Activated B cell treated with CpG ODN at 0.5 μM for 24 hours (primary cell): Measurements from ENCODE around the gene M6PR. TPM values are rescaled to one million over a fixed set of nuclear protein-coding genes. Genes with fewer than 3 reads are reported as not detected.

Experiments used
- ATAC-seq: fragments of 200-7000 bp; cut with Tn5 transposase; one replicate; pipeline ENCODE4 v1.10.0; 2021; ENCODE audit warnings: low read depth, mild to moderate bottlenecking, moderate library complexity
- CTCF ChIA-PET: fragments of 350-600 bp; sonication (Branson Sonifier 250); formaldehyde crosslinking; loops from one replicate; lab custom pipeline; 2021; ENCODE audit warnings: antibody characterized with exemption; lab: Charles Lee
- POLR2A ChIA-PET: fragments of 350-600 bp; sonication (Branson Sonifier 250); formaldehyde crosslinking; loops from one replicate; lab custom pipeline; 2021; ENCODE audit warnings: antibody characterized with exemption; lab: Charles Lee
- DNase-seq: peaks from one replicate; pipeline ENCODE4 v3.0.0; 2022
- H3K27ac Mint-ChIP-seq: one replicate; pipeline ENCODE4 v1.8.0; 2020; ENCODE audit warnings: mixed read lengths
- H3K27me3 Mint-ChIP-seq: one replicate; pipeline ENCODE4 v1.8.0; 2021; ENCODE audit warnings: mixed read lengths
- H3K36me3 Mint-ChIP-seq: one replicate; pipeline ENCODE4 v1.8.0; 2021; ENCODE audit warnings: low read depth, mixed read lengths
- H3K4me1 Mint-ChIP-seq: one replicate; pipeline ENCODE4 v1.8.0; 2021; ENCODE audit warnings: mixed read lengths
- H3K4me3 Mint-ChIP-seq: one replicate; pipeline ENCODE4 v1.8.0; 2020; ENCODE audit warnings: mild to moderate bottlenecking, mixed read lengths
- H3K9me3 Mint-ChIP-seq: one replicate; pipeline ENCODE4 v1.8.0; 2020; ENCODE audit warnings: mixed read lengths
- intact Hi-C: fragments of 100-400 bp; cut with micrococcal nuclease; formaldehyde crosslinking; loops from one replicate; pipeline ENCODE4 v1.15.1; 2024
- total RNA-seq: library from RNA; stranded (reverse); gene quantifications from 2 replicates; pipeline ENCODE4 v1.2.3, GENCODE V29; 2022
- TF ChIP-seq, protein P1 (sequence below): fragments of 200-600 bp; IDR thresholded peaks from one replicate; pipeline ENCODE4 v1.8.0; 2022; ENCODE audit warnings: antibody characterized with exemption, mild to moderate bottlenecking

The M6PR gene
- total RNA-seq, 1 donor from 2014 or later: 229 TPM

DNA sequence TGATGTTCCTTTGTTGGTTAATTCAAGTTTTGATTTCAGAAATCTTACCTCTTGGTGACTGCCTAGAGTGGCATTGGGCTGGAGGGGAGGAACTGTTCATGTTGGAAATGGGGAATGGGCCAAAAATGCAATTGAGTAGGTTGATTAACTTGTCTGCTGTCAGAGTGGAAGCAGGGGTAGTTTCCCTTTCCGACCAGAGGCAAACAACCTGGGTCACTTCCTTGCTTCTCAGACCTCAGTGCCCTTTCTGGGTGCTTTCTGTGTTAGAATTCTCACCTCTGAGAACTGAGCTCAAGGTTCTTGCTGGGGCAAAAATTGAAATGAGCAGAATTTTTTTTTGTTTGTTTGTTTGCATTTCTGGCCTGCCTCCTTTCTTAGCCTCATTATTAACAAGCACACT, 2.3 kb upstream of the M6PR start:
- TF ChIP-seq, protein P1, sequence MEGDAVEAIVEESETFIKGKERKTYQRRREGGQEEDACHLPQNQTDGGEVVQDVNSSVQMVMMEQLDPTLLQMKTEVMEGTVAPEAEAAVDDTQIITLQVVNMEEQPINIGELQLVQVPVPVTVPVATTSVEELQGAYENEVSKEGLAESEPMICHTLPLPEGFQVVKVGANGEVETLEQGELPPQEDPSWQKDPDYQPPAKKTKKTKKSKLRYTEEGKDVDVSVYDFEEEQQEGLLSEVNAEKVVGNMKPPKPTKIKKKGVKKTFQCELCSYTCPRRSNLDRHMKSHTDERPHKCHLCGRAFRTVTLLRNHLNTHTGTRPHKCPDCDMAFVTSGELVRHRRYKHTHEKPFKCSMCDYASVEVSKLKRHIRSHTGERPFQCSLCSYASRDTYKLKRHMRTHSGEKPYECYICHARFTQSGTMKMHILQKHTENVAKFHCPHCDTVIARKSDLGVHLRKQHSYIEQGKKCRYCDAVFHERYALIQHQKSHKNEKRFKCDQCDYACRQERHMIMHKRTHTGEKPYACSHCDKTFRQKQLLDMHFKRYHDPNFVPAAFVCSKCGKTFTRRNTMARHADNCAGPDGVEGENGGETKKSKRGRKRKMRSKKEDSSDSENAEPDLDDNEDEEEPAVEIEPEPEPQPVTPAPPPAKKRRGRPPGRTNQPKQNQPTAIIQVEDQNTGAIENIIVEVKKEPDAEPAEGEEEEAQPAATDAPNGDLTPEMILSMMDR: no peak
- CTCF ChIA-PET: interaction anchor here (1.2 to 3.1 kb wide), 4 partner anchors 9 to 86 kb away, joined by 3 to 20 read pairs (median 5); no protein-coding TSS in a partner anchor
- H3K27me3 Mint-ChIP-seq: no peaks in the 10 kb centered on the region
- ATAC-seq (no peak), DNase-seq (no peak)
- H3K36me3 Mint-ChIP-seq: peaks cover 23% of the 10 kb centered on the region
- POLR2A ChIA-PET: no interaction called here
- no peaks in the 10 kb centered on the region for H3K9me3 Mint-ChIP-seq
- intact Hi-C loops: no loop called here
- H3K27ac Mint-ChIP-seq: peak overlapping the region; percentile 30
- H3K4me1 Mint-ChIP-seq: peaks cover 41% of the 10 kb centered on the region
- peak overlapping the region; percentile 48 for H3K4me3 Mint-ChIP-seq

DNA sequence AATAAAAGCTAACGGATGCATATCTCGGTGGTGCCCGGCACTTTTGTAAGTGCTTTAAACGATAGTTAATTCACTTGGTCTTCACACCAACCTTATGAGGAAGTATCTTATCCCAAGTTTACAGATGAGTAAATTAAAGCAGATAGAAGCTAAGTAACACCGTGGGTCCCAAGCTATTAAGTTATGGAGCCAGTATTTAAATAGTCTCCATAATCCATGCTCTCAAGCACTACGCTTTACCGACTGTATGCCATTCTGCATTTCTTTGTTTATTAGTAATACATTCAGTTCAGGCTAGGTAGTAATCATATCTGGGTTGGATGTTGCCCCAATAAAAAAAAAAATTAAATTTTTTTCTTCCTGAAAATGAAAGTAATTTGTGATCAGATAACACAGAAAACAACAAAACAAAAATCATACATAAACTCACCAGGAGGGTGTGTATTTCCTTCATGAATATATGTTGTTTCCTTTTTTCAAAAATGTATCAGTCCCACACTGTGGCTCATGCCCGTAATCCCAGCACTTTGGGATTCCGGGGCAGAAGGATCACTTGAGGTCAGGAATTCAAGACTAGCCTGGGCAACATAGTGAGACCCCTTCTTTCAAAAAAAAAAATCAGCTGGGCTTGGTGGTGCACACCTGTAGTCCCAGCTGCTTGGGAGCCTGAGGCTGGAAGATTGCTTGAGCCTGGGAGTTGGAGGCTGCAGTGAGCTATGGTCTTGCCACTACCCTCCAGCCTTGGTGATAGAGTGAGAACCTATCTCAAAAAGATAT, 1.4 kb upstream of the M6PR start:
- peak overlapping the region; percentile 95 for H3K27ac Mint-ChIP-seq
- ChIA-PET POLR2A (interaction anchor here (0.7 kb wide), 1 partner anchor 303 kb away, joined by 4 read pairs; no protein-coding TSS in a partner anchor), CTCF (interaction anchor here (1.2 to 3.1 kb wide), 5 partner anchors 9 to 98 kb away, joined by 3 to 20 read pairs (median 6); no protein-coding TSS in a partner anchor)
- intact Hi-C loops: loop anchor here (1.0 kb wide), 1 partner anchor 88 kb away; no protein-coding TSS in a partner anchor
- no peaks in the 10 kb centered on the region for H3K27me3 Mint-ChIP-seq
- H3K36me3 Mint-ChIP-seq: peaks cover 30% of the 10 kb centered on the region
- ATAC-seq (no peak), DNase-seq (no peak)
- TF ChIP-seq, protein P1: no peak
- peak overlapping the region; percentile 99 for H3K4me3 Mint-ChIP-seq
- peaks cover 49% of the 10 kb centered on the region for H3K4me1 Mint-ChIP-seq
- H3K9me3 Mint-ChIP-seq: no peaks in the 10 kb centered on the region

DNA sequence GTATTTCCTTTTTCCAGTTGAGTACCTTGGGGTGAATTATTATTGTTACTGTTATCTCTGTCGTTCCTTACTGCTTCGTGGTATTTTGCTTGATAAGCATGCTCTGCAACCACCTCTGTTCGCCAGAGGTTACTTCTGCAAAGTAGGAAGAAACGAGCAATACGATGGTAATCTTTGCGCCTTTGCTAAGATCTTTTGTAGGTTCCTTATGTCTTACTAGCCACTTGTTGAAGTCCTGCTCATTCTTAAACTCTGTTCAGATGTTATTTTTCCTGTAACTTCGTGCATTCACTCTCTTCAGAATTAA, 729 bp upstream of the M6PR start:
- Mint-ChIP-seq H3K27ac (peak overlapping the region; percentile 95), H3K36me3 (peaks cover 36% of the 10 kb centered on the region), H3K9me3 (no peaks in the 10 kb centered on the region), H3K4me1 (peaks cover 50% of the 10 kb centered on the region), H3K27me3 (no peaks in the 10 kb centered on the region), H3K4me3 (peak overlapping the region; percentile 99)
- TF ChIP-seq, protein P1: no peak
- ATAC-seq (peak; percentile 20), DNase-seq (no peak)
- CTCF ChIA-PET: interaction anchor here (1.0 to 3.1 kb wide), 6 partner anchors 34 to 99 kb away, joined by 3 to 20 read pairs (median 6); partner anchors contain the start of gene PHC1
- POLR2A ChIA-PET: interaction anchor here (0.6 to 1.9 kb wide), 10 partner anchors 8 to 1263 kb away, joined by 3 to 8 read pairs (median 6); partner anchors contain the start of genes PHC1 and RIMKLB
- intact Hi-C loops: loop anchor here (1.0 kb wide), 1 partner anchor 89 kb away; no protein-coding TSS in a partner anchor

DNA sequence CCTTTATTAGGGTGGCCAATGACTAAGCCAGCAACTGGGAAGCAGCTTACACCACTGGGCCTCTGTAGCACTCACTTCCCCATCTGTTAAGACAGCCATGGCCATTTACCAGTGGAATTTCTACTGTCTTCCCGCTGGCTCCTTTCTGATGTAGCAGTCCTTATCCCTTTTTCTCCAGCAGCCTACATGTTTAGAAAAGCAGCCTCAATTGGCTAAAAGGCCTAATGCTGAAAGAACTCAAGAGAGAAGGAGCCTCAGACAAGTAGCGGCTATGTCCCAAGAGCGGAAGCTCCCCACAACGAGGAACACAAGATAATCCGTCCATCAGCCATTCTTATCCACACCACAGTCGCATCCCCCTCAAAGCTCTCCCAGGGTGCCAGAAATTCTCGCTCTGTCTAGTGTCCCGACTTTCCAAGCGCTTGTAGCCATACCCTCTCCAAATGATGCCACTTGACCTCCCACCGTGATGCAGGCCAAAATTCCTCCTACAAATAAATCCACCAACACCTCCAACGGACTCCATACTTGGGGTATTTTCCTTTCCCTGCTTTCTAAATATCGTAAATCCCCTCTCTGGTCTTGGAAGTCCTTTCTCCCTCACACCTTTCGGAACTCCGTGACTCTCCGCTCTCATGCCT, 624 bp downstream of the M6PR start:
- DNase-seq (peak; percentile 24), ATAC-seq (no peak)
- intact Hi-C loops: loop anchor here (1.0 to 2.0 kb wide), 3 partner anchors 35 to 252 kb away; partner anchors contain the start of genes PHC1 and RIMKLB
- H3K27me3 Mint-ChIP-seq: no peaks in the 10 kb centered on the region
- H3K36me3 Mint-ChIP-seq: peaks cover 47% of the 10 kb centered on the region
- ChIA-PET POLR2A (interaction anchor here (0.6 to 1.9 kb wide), 9 partner anchors 9 to 1416 kb away, joined by 3 to 8 read pairs (median 5); partner anchors contain the start of genes PHC1 and RIMKLB), CTCF (interaction anchor here (1.0 to 3.1 kb wide), 4 partner anchors 33 to 89 kb away, joined by 3 to 20 read pairs (median 6); partner anchors contain the start of gene PHC1)
- peaks cover 50% of the 10 kb centered on the region for H3K4me1 Mint-ChIP-seq
- TF ChIP-seq, protein P1: no peak
- H3K9me3 Mint-ChIP-seq: no peaks in the 10 kb centered on the region
- H3K4me3 Mint-ChIP-seq: peak overlapping the region; percentile 99
- H3K27ac Mint-ChIP-seq: peak overlapping the region; percentile 95
